ENCODE results near the gene TMPRSS12. TPM values are rescaled to one million over a fixed set of nuclear protein-coding genes. Genes with fewer than 3 reads are reported as not detected.

Gene TMPRSS12
- total RNA-seq, 1 experiment from 2014 or later = not detected

GRCh38 chr12:50924439-50925341 lies 82.0 kb downstream of the TMPRSS12 start:
- H3K4me3 ChIP-seq (ENCODE audit: low read depth, low read length, poor library complexity, severe bottlenecking) = peak overlapping the region; percentile 59
- TSS peak; percentile 69 for BruUV-seq (replicated peaks)
- ChIA-PET CTCF (no interaction called here), POLR2A (ENCODE audit: low non-redundant PET) (no interaction called here)
- no peaks in the 10 kb centered on the region for H3K9me3 ChIP-seq (ENCODE audit: low read depth, low read length, poor library complexity, severe bottlenecking)
- peak; percentile 92 for DNase-seq (ENCODE audit: low spot score)
- no peaks in the 10 kb centered on the region for H3K27me3 ChIP-seq (replicated peaks; ENCODE audit: insufficient read depth, low read depth, low read length, poor library complexity)
- H3K27ac ChIP-seq (ENCODE audit: low read depth, low read length, poor library complexity, severe bottlenecking) = peak overlapping the region; percentile 72
- intact Hi-C loops (cut with micrococcal nuclease; ENCODE audit: unreplicated experiment) = no loop called here
- no peaks in the 10 kb centered on the region for H3K36me3 ChIP-seq (ENCODE audit: insufficient read depth, low read length, poor library complexity, severe bottlenecking)
- no peak for TF ChIP-seq EZH2 (IDR thresholded peaks at IDR 0.05; ENCODE audit: borderline replicate concordance, low read depth, low read length, poor library complexity, severe bottlenecking)
- TF ChIP-seq CTCF (conservative IDR thresholded peaks at IDR 0.05; ENCODE audit: low read depth, low read length) = no peak
- peaks cover 48% of the 10 kb centered on the region for H3K4me1 ChIP-seq (ENCODE audit: insufficient read depth, low read length, poor library complexity, severe bottlenecking)

DNA sequence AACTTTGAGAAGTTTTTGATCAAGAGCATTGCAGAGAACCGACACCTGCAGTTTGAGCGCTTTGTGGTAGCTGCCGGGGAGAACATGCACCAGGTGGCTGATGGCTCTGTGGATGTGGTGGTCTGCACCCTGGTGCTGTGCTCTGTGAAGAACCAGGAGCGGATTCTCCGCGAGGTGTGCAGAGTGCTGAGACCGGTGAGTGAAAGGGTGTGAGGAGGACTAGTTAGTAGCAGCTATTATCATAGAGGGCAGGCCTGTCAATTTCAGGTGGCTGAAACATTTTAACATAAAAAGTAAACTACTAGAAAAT lies 82.6 kb downstream of the TMPRSS12 start:
- Histone ChIP-seq H3K4me1 (ENCODE audit: insufficient read depth, low read length, poor library complexity, severe bottlenecking) (peaks cover 42% of the 10 kb centered on the region), H3K36me3 (ENCODE audit: insufficient read depth, low read length, poor library complexity, severe bottlenecking) (no peaks in the 10 kb centered on the region), H3K4me3 (ENCODE audit: low read depth, low read length, poor library complexity, severe bottlenecking) (peak overlapping the region; percentile 59), H3K27ac (ENCODE audit: low read depth, low read length, poor library complexity, severe bottlenecking) (peak overlapping the region; percentile 72), H3K27me3 (replicated peaks; ENCODE audit: insufficient read depth, low read depth, low read length, poor library complexity) (no peaks in the 10 kb centered on the region), H3K9me3 (ENCODE audit: low read depth, low read length, poor library complexity, severe bottlenecking) (no peaks in the 10 kb centered on the region)
- intact Hi-C loops (cut with micrococcal nuclease; ENCODE audit: unreplicated experiment) = no loop called here
- DNase-seq (ENCODE audit: low spot score) = no peak
- POLR2A ChIA-PET (ENCODE audit: low non-redundant PET) = no interaction called here
- CTCF ChIA-PET = no interaction called here
- BruUV-seq (replicated peaks) = no TSS peak
- TF ChIP-seq EZH2 (IDR thresholded peaks at IDR 0.05; ENCODE audit: borderline replicate concordance, low read depth, low read length, poor library complexity, severe bottlenecking) (no peak), CTCF (conservative IDR thresholded peaks at IDR 0.05; ENCODE audit: low read depth, low read length) (no peak)

- ChIA-PET POLR2A (ENCODE audit: low non-redundant PET) (no interaction called here), CTCF (no interaction called here)
- intact Hi-C loops (cut with micrococcal nuclease; ENCODE audit: unreplicated experiment) = no loop called here
- Histone ChIP-seq H3K4me3 (ENCODE audit: low read depth, low read length, poor library complexity, severe bottlenecking) (peak overlapping the region; percentile 59), H3K36me3 (ENCODE audit: insufficient read depth, low read length, poor library complexity, severe bottlenecking) (no peaks in the 10 kb centered on the region), H3K4me1 (ENCODE audit: insufficient read depth, low read length, poor library complexity, severe bottlenecking) (peaks cover 41% of the 10 kb centered on the region), H3K9me3 (ENCODE audit: low read depth, low read length, poor library complexity, severe bottlenecking) (no peaks in the 10 kb centered on the region), H3K27ac (ENCODE audit: low read depth, low read length, poor library complexity, severe bottlenecking) (no peak overlapping the region), H3K27me3 (replicated peaks; ENCODE audit: insufficient read depth, low read depth, low read length, poor library complexity) (no peaks in the 10 kb centered on the region)
- no TSS peak for BruUV-seq (replicated peaks)
- DNase-seq (ENCODE audit: low spot score) = no peak
- TF ChIP-seq CTCF (conservative IDR thresholded peaks at IDR 0.05; ENCODE audit: low read depth, low read length) (no peak), EZH2 (IDR thresholded peaks at IDR 0.05; ENCODE audit: borderline replicate concordance, low read depth, low read length, poor library complexity, severe bottlenecking) (no peak)
Observed at GRCh38 chr12:50925920-50926319, 83.2 kb downstream of the TMPRSS12 start.
